GM12874 (cell line): ENCODE results near the gene TMCC1.

Experiments
- TF ChIP-seq, protein P1 (sequence below): IDR thresholded peaks from 2 replicates; pipeline ENCODE4 v1.5.1; 2011; ENCODE audit warnings: low read depth, mild to moderate bottlenecking, control low read depth, low read length, moderate library complexity; ENCODE audit not compliant: insufficient read depth

Gene TMCC1

DNA sequence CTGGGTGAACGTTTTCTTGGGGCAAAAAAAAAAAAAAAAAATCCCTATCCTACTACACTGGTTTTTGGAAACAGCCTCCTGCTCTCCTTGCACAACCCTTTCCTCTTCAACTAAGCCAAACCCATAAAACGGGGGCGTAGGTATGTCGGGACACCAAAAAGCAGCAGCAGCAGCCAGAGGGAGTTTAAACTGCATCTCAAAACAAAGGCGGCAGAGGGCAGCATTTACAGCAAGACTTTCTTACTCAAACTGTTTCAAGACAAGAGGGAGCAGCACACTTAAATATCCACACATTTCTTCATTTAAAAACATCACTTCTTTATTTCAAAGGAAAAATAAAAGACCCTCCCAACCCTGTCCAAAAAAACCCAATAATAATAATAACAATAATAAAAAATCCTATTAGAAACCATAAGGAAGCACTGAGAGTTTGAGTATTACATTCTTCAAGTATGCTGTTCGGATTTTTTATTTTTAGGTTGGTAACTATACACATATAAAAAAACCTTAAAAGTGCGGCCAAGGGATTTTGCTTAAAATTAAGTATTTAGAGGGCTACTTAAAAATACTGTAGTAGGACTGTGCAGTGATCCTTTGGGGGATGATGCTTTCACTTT, 243.1 kb downstream of the TMCC1 start:
- TF ChIP-seq, protein P1, sequence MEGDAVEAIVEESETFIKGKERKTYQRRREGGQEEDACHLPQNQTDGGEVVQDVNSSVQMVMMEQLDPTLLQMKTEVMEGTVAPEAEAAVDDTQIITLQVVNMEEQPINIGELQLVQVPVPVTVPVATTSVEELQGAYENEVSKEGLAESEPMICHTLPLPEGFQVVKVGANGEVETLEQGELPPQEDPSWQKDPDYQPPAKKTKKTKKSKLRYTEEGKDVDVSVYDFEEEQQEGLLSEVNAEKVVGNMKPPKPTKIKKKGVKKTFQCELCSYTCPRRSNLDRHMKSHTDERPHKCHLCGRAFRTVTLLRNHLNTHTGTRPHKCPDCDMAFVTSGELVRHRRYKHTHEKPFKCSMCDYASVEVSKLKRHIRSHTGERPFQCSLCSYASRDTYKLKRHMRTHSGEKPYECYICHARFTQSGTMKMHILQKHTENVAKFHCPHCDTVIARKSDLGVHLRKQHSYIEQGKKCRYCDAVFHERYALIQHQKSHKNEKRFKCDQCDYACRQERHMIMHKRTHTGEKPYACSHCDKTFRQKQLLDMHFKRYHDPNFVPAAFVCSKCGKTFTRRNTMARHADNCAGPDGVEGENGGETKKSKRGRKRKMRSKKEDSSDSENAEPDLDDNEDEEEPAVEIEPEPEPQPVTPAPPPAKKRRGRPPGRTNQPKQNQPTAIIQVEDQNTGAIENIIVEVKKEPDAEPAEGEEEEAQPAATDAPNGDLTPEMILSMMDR: peak; percentile 61

- TF ChIP-seq, protein P1: no peak
These were observed 245.1 kb downstream of the TMCC1 start for GRCh38 chr3:129648391-129648790.

- TF ChIP-seq, protein P1: no peak
These were observed 248.2 kb downstream of the TMCC1 start for GRCh38 chr3:129645286-129645685.

DNA sequence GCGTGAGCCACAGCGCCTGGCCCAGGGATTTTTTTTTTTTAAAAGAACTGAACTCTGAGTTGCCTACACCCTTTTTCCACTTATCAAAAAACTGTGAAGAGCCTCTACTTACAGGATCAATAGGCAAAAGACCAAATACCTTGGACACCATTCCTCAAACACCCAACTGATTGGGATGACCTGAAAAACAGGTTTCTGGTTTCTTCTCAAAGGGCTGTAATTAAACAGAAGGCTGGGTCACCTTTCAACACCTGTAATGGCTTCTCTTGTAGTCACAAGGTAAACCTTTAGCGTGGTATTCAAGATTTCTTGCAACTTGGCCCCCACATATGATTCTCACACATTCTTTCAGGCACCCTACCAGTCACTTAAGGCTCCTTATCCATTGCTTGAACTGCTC, 248.7 kb downstream of the TMCC1 start:
- TF ChIP-seq, protein P1: no peak

- TF ChIP-seq, protein P1: no peak
These were observed 255.0 kb downstream of the TMCC1 start for GRCh38 chr3:129638481-129638880.

GRCh38 chr3:129636082-129636481, 257.4 kb downstream of the TMCC1 start:
- TF ChIP-seq, protein P1: no peak

DNA sequence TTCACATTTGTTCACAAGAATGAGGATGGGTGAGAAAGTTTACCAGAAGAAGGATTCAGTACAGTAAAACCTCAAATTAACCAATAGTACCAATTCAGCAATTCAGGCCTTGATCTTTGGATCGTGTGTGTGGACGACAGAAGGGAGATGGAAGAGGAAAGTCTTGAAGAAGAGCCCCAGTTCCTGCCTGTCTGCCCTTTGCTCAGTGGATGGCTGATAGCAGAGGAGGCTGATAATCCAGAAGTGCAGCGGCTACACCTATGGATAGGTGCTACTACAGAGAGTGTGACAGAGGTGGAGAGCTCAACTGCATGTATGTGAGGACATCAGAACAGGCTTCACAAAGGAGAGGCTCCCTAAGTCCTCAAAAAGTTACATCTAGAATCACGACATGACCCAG, 257.9 kb downstream of the TMCC1 start:
- TF ChIP-seq, protein P1: no peak
